T-helper 9 cell (primary cell): Measurements from ENCODE around the gene CARD19.
A peak's percentile ranks its signal among the peaks of the same experiment; 100 is the strongest.

ENCODE experiments used
- DNase-seq: peaks from one replicate; pipeline ENCODE4 v3.0.0-alpha.2; 2020

CARD19 gene

DNA sequence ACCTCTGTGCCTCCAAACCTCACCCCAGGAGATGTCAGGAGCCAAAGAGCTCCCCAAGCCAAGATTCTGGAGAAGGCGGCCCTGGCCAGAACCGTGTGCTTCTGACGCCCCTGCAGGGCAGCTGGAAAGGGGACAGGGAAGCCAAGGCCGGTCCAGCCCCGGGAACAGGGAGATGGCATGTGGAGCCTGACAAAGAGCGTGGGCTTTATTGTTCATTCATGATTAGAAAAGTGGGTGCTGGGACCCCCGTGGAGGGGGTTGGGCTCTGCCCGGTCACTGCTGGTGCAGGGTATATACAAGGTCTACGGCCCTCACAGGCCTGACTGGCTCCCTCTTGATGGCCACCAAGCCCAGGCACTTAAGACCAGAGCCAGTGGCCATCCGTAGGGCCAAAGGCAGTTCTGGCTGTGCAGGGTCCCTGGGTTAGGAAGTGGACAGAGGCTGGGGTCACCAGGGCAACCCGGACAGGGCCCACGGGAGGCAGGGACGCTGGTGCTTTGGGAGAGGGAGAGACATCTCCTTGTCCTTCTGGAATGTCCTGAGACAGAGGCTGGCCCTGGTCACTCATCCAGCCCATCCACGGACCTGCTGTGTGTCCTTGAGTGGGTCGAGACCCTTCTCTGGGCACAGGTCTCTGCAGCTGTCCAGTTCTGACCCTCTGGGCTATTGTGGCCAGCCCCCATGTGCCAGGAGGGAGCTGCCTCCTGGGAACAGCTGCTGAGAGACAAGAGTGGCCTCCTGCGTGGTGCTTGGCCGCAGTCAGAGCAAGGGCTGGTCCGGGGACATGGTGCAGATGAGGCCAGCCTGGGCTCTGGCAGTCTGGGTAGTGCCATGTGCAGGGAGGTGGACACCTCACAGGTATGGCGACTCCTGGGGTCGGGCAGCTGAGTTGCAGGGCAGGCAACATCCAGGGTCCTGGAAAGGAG lies 25.6 kb downstream of the CARD19 start:
- no peak for DNase-seq

- DNase-seq, result no peak
Measured at GRCh38 chr9:93122721-93123221, 26.8 kb downstream of the CARD19 start.

- DNase-seq, result peak; percentile 0
Measured at GRCh38 chr9:93123561-93124283, 27.7 kb downstream of the CARD19 start.

- DNase-seq, result peak; percentile 0
Measured at GRCh38 chr9:93124793-93125192, 28.8 kb downstream of the CARD19 start.

- DNase-seq, result peak; percentile 0
Measured at GRCh38 chr9:93125331-93125894, 29.4 kb downstream of the CARD19 start.

- peak; percentile 0 for DNase-seq
Measured at GRCh38 chr9:93126151-93126781, 30.2 kb downstream of the CARD19 start.

DNA sequence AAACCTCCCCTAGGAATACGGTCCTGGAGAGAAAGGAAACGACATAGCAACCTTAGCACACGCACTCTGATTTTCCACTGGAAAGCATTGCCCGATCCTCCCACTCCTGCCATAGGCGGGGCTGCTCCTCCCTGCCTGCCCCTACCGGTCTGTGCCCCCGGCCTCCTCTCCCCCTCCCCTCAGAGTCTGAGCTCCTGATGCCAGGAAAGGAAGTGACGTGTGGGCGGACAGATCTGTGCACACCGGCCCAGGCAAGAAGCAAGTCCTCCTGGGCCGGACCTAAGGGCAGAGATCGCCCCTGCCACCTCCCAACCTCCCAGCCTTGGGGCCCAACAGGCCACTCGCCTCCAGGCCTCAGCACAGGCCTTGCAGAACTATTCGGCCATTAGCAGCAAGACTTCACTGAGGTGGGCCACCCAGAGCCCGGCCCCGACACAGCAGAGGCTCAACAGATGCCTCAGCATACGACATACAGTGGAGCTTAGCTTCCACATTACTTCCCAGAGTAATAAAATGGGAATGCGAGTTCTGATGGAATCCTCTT lies 30.9 kb downstream of the CARD19 start:
- DNase-seq, result peak; percentile 0

- DNase-seq, result peak; percentile 0
Measured at GRCh38 chr9:93127395-93127911, 31.4 kb downstream of the CARD19 start.

DNA sequence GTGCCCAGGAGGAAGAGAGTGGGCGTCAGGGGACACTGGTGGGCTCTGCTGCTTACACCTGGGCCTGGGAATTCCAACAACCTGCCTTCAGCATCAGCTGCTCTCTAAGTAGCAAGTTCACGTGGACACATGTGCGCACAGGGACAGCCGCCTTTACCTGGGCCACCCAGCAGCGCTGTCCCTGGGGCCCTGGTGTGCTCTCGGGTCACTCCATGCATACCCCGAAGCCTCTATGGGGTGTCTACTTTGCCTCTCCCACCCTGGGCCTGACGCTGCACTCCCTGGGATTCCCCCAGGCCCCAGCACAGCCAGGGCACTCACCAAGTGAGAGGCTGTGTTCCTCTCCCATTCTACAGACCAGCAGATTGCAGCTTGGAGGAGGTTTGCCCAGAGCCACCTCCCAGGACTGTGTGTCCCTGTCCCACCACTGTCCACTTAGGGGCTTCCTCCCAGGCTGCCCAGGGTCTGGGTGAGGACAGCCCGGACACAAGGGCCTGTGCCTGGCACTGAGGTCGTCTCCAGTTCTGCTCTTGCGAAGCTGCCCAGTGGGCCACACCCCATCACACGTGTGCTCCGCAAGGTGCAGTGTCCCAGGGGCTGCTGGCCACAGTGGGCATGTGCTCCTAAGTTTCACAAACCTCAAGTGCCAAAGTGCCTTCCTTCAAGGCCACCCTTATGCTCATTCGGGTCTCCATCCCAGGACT lies 32.1 kb downstream of the CARD19 start:
- no peak for DNase-seq

- DNase-seq, result no peak
Measured at GRCh38 chr9:93128715-93129224, 32.8 kb downstream of the CARD19 start.

- DNase-seq, result no peak
Measured at GRCh38 chr9:93129286-93129685, 33.3 kb downstream of the CARD19 start.

DNA sequence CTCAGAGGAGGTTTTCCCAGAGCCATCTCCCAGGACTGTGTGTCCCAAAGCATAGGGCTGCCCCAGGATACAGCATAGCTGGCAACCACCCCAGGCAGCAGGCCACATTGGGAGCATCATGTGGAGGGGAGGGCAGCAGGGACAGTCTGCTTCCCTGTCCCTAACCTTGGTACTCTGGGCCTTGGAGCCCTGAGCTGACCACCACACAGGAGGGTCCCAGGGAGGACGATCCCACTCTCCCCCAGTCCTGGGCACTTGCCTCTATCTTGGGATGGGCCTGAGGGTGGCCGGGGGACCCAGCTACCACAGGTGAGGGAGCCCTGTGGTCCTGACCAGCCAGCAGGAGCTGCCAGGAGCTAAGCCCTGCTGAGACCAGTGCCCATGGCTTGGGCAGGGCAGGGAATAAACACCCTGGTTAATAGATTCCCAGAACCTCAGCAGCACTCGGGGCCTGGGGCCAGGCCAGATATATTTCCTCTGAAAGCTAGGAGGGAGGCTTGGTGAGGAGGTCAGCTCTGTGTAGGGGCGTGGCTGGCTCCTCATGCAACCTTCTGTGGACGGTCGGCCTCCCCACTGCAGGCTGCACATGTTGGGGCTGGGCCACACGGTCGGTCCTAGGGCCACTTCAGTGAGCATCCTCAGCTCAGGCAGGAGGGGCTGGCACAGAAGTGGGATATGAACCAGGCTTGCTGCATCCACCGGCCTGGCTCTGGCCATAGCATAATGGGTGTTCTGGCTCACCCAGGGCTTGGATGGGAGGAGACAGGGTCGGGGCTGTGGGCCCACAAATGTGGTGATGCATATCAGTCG lies 33.9 kb downstream of the CARD19 start:
- no peak for DNase-seq

- no peak for DNase-seq
Measured at GRCh38 chr9:93130861-93131481, 35.0 kb downstream of the CARD19 start.

- DNase-seq, result no peak
Measured at GRCh38 chr9:93131599-93132286, 35.7 kb downstream of the CARD19 start.

DNA sequence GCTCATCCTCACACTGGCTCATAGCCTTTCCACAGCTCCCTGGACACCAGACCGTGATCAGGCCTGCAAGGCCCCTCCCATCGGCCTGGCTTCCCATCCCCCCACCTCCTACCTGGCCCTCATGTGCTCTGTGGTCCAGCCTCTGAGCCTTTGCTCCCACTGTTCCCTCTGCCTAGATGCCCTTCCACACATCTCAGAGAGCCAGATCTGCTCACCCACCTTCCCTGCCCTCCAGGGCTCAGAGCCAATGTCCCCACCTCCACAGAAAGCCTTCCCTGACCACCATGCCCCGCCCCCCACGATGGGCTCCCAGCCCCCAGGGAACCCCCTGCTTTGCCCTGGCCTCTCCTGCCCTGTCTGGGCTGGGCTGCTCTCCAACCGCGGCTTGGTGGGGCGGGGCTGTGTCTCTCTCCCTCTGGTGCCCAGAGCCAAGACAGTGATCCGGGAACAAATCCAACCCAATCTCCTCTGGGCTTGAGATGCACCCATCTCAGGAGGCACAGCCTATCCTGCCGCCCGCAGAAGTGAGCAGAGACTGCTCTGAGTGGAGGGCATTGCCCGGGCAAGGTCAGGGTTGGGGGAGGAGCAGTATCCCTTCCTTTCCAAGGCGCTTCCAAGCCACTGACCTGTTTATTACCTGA lies 36.4 kb downstream of the CARD19 start:
- no peak for DNase-seq

DNA sequence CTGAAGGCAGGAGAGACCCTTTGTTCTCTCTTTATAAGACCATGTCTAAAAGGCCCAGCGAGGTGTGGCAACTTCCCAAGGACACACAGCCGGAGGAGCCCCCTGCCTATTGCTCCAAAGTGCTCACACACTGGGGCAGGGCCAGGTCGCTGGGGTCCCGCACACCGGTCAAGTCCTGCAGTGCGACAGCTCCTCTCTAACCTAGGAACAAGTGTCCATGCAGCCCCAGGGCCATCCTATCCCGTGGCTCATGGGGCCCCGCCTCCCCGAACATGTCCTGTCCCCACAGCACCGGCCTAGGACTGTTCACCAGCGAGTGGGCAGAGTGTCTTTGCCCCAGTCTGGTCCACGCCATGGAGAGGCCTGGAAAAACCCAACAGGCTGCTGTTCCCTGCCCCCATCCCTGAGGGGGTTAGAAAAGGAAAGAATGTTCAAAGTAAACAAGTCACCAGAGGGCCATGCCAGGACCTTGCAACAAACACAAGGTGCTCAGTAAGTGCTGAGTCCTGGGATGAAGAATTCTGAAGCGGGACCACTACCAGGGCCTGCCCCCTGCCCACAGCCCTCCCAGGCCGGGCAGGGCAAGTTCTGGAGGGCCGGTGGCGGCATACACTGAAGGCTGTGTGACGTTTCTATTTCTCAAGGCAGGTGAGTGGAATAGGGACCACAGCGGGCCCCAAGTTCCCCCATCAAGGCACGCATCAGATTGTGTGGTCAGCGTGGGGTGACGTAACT lies 37.1 kb downstream of the CARD19 start:
- no peak for DNase-seq

GRCh38 chr9:93133681-93134014 lies 37.6 kb downstream of the CARD19 start:
- peak; percentile 54 for DNase-seq

- DNase-seq, result peak; percentile 81
Measured at GRCh38 chr9:93134015-93134739, 38.2 kb downstream of the CARD19 start, which contains the start of gene NINJ1. TSS of gene NINJ1 (minus strand) at chr9:93134251. CDS start at chr9:93134217, 34 bp downstream.
